Tibial artery (tissue), 4 donors: ENCODE measurements around the gene ABITRAM.
A peak's percentile ranks its signal among the peaks of the same experiment; 100 is the strongest.

ENCODE experiments used
- DNase-seq, 2 donors: peaks; one replicate each; pipeline ENCODE4 v3.0.0-alpha.2; 2019
- H3K27ac ChIP-seq, 2 donors: fragments of 200-600 bp; sonication (generic) in 1 of 2; 1 replicate in 1 of 2; 2 replicates in 1 of 2; pipeline ENCODE4 v1.5.1; 2018 to 2019; ENCODE audit warnings: mild to moderate bottlenecking in 1 of 2
- H3K27me3 ChIP-seq, 2 donors: fragments of 200-600 bp; sonication (generic) in 1 of 2; one replicate each; pipeline versions ENCODE4 v1.5.1 to v1.6.0; 2016 to 2019
- H3K36me3 ChIP-seq, 3 donors: fragments of 200-600 bp; sonication (generic) in 2 of 3; one replicate each; pipeline ENCODE4 v1.5.1; 2016 to 2019; ENCODE audit warnings: mild to moderate bottlenecking in 2 of 3
- H3K4me1 ChIP-seq, 4 donors: fragments of 200-600 bp; sonication (generic) in 2 of 4; 1 replicate in 3 of 4; 2 replicates in 1 of 4; pipeline ENCODE4 v1.5.1; 2016 to 2019
- H3K4me3 ChIP-seq, 2 donors: fragments of 200-600 bp; sonication (generic) in 1 of 2; 1 replicate in 1 of 2; 2 replicates in 1 of 2; pipeline ENCODE4 v1.5.1; 2018 to 2019; ENCODE audit warnings: mild to moderate bottlenecking in 2 of 2
- H3K9me3 ChIP-seq, 3 donors: fragments of 200-600 bp; sonication (generic) in 1 of 3; one replicate each; pipeline ENCODE4 v1.5.1; 2016 to 2019
- intact Hi-C: fragments of 100-400 bp; cut with DNase I; formaldehyde crosslinking; loops from one replicate; pipeline ENCODE4 v1.15.0; 2023; ENCODE audit warnings: low total_unique reads
- TF ChIP-seq, protein P1 (sequence below), 2 experiments: fragments of 200-600 bp in 1 of 2; fragments of 450-650 bp in 1 of 2; IDR thresholded peaks; one replicate each; pipeline ENCODE4 v1.5.1; 2017 to 2019; ENCODE audit warnings: antibody characterized with exemption in 2 of 2, mild to moderate bottlenecking in 1 of 2, moderate library complexity in 1 of 2

Gene ABITRAM

DNA sequence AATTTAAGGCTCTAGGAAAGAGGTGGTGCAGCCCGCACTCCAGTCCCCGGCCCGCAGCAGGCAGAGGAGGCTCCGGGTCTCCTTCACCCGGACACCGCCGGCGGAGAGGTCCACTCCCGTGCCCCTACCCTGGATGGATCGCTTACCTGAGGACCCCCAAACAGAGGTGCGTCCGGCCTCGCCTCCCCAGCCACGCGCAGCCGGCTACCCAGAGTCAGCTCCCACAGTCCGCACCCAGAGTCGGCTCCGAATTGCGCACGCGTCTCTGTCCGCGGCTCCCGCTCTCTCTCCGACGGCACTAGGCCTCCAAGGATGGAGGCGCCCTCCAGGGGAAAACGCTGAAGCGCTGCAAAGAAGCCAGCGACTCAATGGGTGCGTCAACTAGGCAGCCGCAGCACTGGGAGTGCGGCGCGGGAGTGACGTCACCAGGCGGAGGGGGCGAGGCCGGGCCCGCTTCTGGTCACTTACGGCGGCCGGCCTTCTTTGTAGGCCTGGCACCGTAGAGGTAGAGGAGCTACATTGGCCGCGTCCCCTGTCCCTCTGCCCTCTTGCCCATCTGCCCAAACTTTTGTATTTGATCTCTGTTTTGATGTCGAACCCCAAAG is 380 bp upstream of the ABITRAM start, which contains the start of gene ELP1:
Gene ELP1 (minus strand): TSS at position 407 of the 605 bp plus-strand sequence. CDS start 2,978 bp downstream, outside the sequence.
- TF ChIP-seq, protein P1, sequence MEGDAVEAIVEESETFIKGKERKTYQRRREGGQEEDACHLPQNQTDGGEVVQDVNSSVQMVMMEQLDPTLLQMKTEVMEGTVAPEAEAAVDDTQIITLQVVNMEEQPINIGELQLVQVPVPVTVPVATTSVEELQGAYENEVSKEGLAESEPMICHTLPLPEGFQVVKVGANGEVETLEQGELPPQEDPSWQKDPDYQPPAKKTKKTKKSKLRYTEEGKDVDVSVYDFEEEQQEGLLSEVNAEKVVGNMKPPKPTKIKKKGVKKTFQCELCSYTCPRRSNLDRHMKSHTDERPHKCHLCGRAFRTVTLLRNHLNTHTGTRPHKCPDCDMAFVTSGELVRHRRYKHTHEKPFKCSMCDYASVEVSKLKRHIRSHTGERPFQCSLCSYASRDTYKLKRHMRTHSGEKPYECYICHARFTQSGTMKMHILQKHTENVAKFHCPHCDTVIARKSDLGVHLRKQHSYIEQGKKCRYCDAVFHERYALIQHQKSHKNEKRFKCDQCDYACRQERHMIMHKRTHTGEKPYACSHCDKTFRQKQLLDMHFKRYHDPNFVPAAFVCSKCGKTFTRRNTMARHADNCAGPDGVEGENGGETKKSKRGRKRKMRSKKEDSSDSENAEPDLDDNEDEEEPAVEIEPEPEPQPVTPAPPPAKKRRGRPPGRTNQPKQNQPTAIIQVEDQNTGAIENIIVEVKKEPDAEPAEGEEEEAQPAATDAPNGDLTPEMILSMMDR (IDR thresholded peaks at IDR 0.05): no peak
- intact Hi-C loops: loop anchor here (10.0 kb wide), 2 partner anchors 81 to 181 kb away; partner anchors contain the start of genes CTNNAL1 and TMEM245
- no peaks in the 10 kb centered on the region for H3K9me3 ChIP-seq
- H3K27me3 ChIP-seq: no peaks in the 10 kb centered on the region
- peaks cover 8 to 15% (median 10%) of the 10 kb centered on the region in 3 donors for H3K36me3 ChIP-seq
- H3K4me3 ChIP-seq: peak within 1 kb of the TSS; percentile 71 to 76
- DNase-seq: peak; percentile 90 to 94
- H3K4me1 ChIP-seq: peaks cover 0 to 25% (median 18%) of the 10 kb centered on the region in 4 donors
- H3K27ac ChIP-seq: peak within 1 kb of the TSS; percentile 83 to 86

DNA sequence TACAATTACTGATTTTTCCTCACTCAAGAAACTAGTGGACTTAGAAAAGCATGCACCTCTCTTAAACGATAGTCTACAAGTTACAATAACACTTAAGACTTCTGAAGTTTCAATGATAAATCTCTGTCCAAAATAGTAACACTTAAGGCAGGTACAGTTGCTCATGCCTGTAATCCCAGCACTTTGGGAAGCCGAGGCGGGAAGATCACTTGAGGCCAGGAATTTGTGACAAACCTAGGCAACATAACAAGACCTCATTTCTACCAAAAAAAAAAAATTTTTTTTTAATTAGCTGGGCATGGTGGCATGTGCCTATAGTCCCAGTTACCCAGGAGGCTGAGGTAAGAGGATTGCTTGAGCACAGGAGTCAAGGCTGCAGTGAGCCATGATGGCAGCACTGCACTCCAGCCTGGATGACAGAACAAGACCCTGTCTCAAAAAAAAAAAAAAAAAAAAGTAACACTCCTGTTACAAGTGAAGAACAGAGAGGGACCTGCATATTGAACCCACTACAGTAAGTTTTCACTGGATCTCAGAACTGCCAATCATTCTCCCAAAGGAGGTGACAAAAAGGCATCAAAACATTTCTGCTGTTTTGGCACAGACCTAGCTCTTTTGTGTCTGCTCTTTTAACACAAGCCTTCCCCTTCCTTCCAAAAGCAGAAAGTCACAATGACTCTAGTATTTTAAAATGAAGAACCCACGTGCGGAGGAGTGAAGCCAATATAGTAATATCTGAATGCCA is 3.5 kb downstream of the ABITRAM start:
- H3K27me3 ChIP-seq: no peaks in the 10 kb centered on the region
- peaks cover 0 to 19% (median 12%) of the 10 kb centered on the region in 4 donors for H3K4me1 ChIP-seq
- TF ChIP-seq, protein P1 (IDR thresholded peaks at IDR 0.05): no peak
- intact Hi-C loops: loop anchor here (10.0 kb wide), 2 partner anchors 77 to 177 kb away; partner anchors contain the start of genes CTNNAL1 and TMEM245
- peaks cover 17 to 25% (median 17%) of the 10 kb centered on the region in 3 donors for H3K36me3 ChIP-seq
- no peaks in the 10 kb centered on the region for H3K9me3 ChIP-seq
- no peak overlapping the region for H3K27ac ChIP-seq
- no peak overlapping the region for H3K4me3 ChIP-seq
- no peak for DNase-seq

DNA sequence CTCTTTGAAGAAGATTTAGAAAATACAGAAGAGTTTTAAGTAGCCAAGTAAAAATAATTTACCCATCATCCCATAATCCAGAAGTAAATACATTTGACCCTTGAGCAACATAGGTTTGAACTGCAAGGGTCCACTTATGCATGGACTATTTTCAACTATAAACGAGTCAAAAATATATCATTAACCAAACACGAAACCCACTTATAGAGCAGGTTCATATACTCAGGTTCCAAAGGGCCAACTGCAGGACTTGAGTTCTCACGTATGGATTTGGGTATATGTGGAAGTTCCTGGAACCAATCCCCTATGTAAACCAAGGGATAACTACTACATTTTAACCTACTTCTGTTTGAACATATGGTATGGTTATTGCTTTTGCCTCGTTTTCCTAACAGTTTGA is 5.8 kb downstream of the ABITRAM start:
- intact Hi-C loops: loop anchor here (10.0 kb wide), 2 partner anchors 75 to 175 kb away; partner anchors contain the start of genes CTNNAL1 and TMEM245

DNA sequence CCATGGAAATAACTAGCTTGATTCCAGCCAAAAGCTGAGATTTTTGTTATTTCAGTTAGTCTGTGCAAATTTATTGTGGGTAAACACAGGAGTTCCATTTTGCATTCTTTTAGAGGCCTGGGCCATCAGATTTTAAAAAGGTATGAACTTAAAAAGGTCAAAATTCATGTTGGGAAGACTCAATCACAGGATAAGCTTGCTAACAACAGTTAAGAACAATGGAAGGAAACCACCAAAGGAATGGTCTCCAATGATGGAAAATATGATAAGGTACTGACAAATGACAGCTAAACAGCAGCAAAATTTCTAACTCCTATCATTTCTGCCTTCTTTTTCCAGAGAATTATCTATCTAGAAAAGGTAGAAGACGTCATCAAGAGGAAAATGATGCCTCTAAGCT is 16.0 kb downstream of the ABITRAM start:
- intact Hi-C loops: no loop called here
- DNase-seq: no peak
- Histone ChIP-seq H3K4me1 (peaks cover 0 to 13% (median 2%) of the 10 kb centered on the region in 4 donors), H3K36me3 (peaks cover 0 to 5% (median 0%) of the 10 kb centered on the region in 3 donors), H3K9me3 (no peaks in the 10 kb centered on the region), H3K27ac (no peak overlapping the region), H3K4me3 (no peak overlapping the region), H3K27me3 (no peaks in the 10 kb centered on the region)
- TF ChIP-seq, protein P1 (IDR thresholded peaks at IDR 0.05): no peak

More for the DNA sequence above, 5.8 kb downstream of the ABITRAM start:
- no peak overlapping the region for H3K27ac ChIP-seq
- H3K27me3 ChIP-seq: no peaks in the 10 kb centered on the region
- peaks cover 0 to 9% (median 6%) of the 10 kb centered on the region in 4 donors for H3K4me1 ChIP-seq
- H3K36me3 ChIP-seq: peaks cover 30 to 34% (median 30%) of the 10 kb centered on the region in 3 donors
- TF ChIP-seq, protein P1 (IDR thresholded peaks at IDR 0.05): no peak
- H3K4me3 ChIP-seq: no peak overlapping the region
- no peak for DNase-seq
- no peaks in the 10 kb centered on the region for H3K9me3 ChIP-seq

DNA sequence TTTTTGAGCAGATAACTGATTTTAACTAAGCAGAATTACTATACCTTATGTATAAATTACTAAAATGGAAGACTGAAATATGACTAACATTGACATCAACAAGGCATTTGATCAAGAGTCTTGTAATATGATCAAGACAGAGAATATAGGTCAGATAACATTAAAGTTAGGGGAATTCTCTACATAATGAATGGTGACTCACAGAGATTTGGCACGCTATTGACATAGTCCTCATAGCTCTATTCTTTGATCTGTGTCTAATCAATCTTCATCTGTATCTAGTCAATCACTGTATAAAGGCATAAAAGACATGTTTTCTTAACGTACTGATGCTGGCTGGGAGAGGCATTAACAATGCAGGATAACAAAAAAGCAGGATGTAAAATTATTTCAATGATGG is 17.4 kb downstream of the ABITRAM start:
- H3K9me3 ChIP-seq: no peaks in the 10 kb centered on the region
- intact Hi-C loops: no loop called here
- DNase-seq: no peak
- no peak overlapping the region for H3K4me3 ChIP-seq
- no peaks in the 10 kb centered on the region for H3K27me3 ChIP-seq
- peaks cover 0 to 5% (median 0%) of the 10 kb centered on the region in 3 donors for H3K36me3 ChIP-seq
- H3K4me1 ChIP-seq: peaks cover 0 to 13% (median 2%) of the 10 kb centered on the region in 4 donors
- H3K27ac ChIP-seq: no peak overlapping the region
- TF ChIP-seq, protein P1 (IDR thresholded peaks at IDR 0.05): no peak
